AG09319 (cell line): Measurements from ENCODE around the gene CRMP1.
"Not testable (repeated sequence)": the region's sequence is repeated elsewhere in the genome, so short reads cannot be mapped to it uniquely, and the experiment has no call there.

Experiments used
- DNase-seq: peaks from one replicate; pipeline ENCODE4 v3.0.0-alpha.2; 2010; ENCODE audit warnings: low read depth; ENCODE audit errors: extremely low read depth
- TF ChIP-seq, protein P1 (sequence below): IDR thresholded peaks from 2 replicates; pipeline ENCODE4 v1.5.1; 2011; ENCODE audit warnings: low read depth, mild to moderate bottlenecking, inconsistent platforms, low read length, moderate library complexity

Gene CRMP1

DNA sequence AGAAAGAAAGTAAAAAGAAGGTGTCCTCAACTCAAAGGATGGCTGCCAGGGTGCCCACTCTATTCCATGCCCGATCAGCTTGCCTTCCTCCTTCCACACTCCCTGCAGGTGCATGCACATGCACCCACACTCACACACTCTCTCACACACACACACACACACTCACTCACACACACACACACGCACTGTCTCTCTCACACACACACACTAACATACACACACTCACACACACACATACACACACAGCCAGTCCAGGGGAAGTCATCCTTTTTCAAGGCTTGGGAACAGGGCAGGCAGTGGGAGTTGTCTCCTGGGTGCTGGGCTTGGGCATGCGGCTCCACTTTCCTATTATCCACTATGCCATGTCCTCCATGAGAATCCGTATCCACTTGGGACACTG, 50.4 kb downstream of the CRMP1 start:
- no peak for DNase-seq
- TF ChIP-seq, protein P1, sequence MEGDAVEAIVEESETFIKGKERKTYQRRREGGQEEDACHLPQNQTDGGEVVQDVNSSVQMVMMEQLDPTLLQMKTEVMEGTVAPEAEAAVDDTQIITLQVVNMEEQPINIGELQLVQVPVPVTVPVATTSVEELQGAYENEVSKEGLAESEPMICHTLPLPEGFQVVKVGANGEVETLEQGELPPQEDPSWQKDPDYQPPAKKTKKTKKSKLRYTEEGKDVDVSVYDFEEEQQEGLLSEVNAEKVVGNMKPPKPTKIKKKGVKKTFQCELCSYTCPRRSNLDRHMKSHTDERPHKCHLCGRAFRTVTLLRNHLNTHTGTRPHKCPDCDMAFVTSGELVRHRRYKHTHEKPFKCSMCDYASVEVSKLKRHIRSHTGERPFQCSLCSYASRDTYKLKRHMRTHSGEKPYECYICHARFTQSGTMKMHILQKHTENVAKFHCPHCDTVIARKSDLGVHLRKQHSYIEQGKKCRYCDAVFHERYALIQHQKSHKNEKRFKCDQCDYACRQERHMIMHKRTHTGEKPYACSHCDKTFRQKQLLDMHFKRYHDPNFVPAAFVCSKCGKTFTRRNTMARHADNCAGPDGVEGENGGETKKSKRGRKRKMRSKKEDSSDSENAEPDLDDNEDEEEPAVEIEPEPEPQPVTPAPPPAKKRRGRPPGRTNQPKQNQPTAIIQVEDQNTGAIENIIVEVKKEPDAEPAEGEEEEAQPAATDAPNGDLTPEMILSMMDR: no peak

DNA sequence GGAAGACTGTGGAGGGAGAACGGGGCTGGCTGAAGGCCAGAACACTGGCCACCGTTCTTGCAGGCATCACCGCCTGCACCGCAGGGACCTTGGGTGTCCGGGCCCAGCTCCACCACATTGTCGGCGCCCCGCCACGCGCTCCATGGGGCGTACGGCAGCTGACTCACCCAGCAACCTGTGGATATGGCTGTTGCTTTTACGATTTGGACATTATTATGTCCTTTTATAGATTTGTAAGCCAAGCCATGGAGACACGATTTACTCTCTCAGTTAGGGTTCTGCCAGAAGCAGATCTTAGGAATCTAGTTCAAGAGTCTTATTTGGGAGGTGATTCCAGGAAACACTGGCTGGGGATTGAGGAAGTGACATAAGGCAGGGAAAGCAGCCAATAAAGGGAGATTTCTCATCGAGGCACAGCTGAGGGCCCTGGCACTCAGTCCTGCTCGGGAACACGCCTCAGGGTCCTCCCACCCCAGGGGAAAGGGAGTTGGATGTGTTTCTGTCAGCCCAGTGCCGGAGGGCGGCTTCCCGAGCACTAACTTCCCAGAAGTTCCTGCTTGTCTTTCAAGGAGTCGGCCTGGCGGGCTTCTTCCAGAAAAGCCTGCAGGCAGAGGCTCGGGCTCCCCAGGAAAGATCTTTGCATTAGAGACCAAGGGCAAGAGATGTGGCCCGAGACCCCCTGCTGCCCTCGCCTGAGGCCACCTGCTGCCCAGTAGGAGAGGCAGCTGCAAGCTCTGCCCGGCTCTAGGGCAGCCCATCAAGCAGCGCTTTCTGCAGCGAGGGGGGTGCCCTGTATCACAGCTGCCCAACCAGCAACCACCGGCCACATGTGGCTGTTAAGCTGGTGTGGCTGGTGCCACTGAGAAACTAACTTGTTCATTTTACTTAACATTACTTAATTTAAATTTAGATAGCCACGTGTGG, 52.9 kb downstream of the CRMP1 start:
- TF ChIP-seq, protein P1: no peak
- DNase-seq: no peak

DNA sequence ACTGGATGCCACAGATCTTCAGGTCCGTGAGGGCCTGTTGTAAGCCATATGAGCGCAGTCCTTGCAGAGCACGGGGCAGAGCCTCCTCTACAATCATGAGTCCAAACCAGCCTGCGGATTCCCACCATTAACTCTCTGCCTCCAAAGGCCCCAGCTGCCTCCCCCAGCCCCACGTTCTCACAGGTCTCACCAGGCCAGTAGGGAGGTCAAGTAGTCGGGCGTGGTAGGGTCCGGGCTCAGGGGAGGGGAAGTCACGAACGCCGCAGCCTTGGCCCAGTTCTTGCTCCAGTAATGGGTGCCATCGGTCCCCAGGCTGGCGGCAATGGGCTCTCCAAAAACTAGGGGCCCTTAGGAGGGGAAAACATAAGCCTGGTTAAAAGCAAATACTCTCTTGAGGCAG, 53.6 kb downstream of the CRMP1 start:
- TF ChIP-seq, protein P1: no peak
- DNase-seq: no peak

DNA sequence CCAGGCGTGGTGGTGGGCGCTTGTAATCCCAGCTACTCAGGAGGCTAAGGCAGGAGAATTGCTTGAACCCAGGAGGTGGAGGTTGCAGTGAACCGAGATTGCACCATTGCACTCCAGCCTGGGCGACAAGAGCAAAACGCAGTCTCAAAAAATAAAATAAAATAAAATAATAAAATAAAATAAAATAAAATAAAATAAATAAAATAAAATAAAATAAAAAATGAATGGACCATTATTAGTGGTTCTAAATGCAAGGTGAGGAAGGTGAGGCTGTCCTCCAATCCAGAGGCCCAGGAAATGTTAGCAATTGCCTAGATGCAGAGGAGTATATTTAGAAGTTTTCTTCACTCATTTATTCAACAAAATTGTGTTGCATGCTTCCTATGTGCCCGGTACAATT, 55.4 kb downstream of the CRMP1 start:
- not testable (repeated sequence) for DNase-seq

DNA sequence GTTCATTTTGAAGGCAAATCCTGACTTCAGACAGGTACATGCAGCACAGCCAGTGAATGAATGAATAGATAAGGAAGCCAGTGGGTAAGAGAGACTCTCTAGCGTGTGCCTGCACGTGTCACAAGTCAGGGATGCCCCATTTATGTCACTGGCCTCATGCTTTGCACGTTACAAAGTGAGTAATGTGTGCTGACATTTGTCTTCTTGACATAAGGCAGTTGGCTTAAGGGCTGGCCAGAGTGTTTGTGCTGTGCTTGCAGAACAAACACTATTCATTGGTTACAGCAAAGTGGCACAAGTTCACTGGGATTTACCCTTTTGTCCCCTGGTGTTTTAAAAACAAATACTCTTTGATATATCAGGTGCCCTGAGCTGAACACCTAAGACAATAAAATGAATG, 55.9 kb downstream of the CRMP1 start:
- no peak for DNase-seq
- TF ChIP-seq, protein P1: no peak

DNA sequence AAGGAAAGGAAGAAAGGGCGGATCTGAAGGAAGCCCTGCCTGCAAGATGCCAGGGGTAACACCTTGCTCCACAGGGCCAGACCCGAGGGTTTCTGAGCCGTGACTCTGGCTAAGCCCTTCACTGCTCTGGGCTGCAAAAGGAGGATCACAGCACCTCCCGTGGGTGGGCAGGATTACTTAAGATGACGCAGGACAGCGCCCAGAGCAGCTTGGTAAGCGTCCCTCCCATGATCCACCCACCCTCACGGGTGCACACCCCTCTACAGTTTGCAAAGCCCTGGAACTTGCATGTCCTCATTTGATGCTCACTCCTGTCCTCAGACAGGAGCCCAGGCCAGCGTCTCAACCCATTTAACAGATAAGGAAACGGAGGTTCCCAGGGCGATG, 64.9 kb downstream of the CRMP1 start:
- TF ChIP-seq, protein P1: no peak
- DNase-seq: no peak

DNA sequence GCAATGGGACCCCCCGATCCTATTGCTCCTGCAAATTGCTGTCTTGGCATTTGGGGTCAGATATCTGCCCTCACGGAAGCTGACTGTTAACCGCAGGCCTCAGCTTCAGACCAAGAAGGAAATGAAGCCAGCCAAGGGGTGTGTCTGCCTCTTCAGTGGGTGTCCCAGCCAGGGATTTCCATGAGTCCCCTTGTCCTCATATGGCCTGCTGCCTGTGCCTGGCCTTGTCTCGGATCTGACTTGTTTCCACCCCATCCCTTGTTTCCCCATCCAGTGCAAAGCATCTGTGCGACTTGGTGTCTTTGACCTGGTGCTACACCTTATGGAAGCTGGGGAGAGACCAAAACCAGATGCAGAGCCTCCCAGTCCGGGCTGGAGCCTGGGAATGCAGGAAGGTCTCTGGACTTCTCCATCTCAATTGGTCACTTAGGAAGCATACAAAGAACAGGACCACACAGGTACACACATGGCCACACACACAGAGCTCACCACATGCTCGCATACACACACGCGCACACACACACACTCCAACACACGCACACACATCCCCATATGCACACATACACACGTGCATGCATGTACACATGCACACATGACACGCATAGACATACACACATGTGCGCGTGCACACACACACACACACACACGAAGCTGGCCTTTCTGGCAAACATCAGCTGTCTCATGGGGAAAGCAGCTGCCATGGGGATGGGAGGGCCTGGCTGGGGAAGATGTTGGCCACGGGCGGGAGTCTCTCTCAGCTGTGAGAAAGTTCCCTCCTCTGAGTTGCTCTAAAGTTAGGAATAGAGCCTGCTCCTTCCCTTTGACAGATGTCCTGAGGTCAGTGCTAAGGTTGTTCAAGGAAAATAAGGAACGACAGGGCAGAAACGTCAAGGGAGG, 65.5 kb downstream of the CRMP1 start:
- TF ChIP-seq, protein P1: no peak
- no peak for DNase-seq
